Thoracic aorta (tissue), 2 donors: Measurements from ENCODE around the gene SRGAP1. TPM values are rescaled to one million over a fixed set of nuclear protein-coding genes. Genes with fewer than 3 reads are reported as not detected.
A peak's percentile ranks its signal among the peaks of the same experiment; 100 is the strongest.

Experiments used
- ATAC-seq: fragments of 150-250 bp; one replicate; pipeline ENCODE4 v1.8.0; 2017; ENCODE audit warnings: low read depth; ENCODE audit not compliant: insufficient number of reproducible peaks, low FRiP score
- DNase-seq: peaks from one replicate; pipeline ENCODE4 v3.0.0-alpha.2; 2020; ENCODE audit warnings: low spot score
- H3K27ac ChIP-seq, 2 donors: fragments of 200-600 bp; sonication (generic); 1 replicate in 1 of 2; 2 replicates in 1 of 2; pipeline ENCODE4 v1.5.1; 2016; ENCODE audit warnings: mild to moderate bottlenecking in 2 of 2, moderate library complexity in 2 of 2
- H3K27me3 ChIP-seq: fragments of 200-600 bp; sonication (generic); replicated peaks from 2 replicates; pipeline ENCODE4 v1.6.0; 2016; ENCODE audit warnings: mild to moderate bottlenecking; ENCODE audit not compliant: insufficient read depth
- H3K36me3 ChIP-seq: fragments of 200-600 bp; sonication (generic); one replicate; pipeline ENCODE4 v1.5.1; 2016
- H3K4me1 ChIP-seq, 2 donors: fragments of 200-600 bp; sonication (generic); 1 replicate in 1 of 2; 2 replicates in 1 of 2; pipeline versions ENCODE4 v1.5.1 to v1.6.0; 2016; ENCODE audit warnings: low read depth in 2 of 2, mild to moderate bottlenecking in 1 of 2; ENCODE audit not compliant: control insufficient read depth in 1 of 2
- H3K4me3 ChIP-seq: fragments of 200-600 bp; sonication (generic); 2 replicates; pipeline ENCODE4 v1.5.1; 2016; ENCODE audit warnings: mild to moderate bottlenecking
- H3K9me3 ChIP-seq: fragments of 200-600 bp; sonication (generic); 2 replicates; pipeline ENCODE4 v1.5.1; 2016
- total RNA-seq, 2 donors: library from RNA; depleted of rRNA; stranded (reverse); fragments of >200 nt; gene quantifications; one replicate each; pipeline versions ENCODE4 v1.1.0 to v1.2.3, GENCODE V29; 2016
- TF ChIP-seq, protein P1 (sequence below): fragments of 200-600 bp; sonication (generic); IDR thresholded peaks from one replicate; pipeline ENCODE4 v1.5.1; 2019; ENCODE audit warnings: antibody characterized with exemption

Gene SRGAP1
- total RNA-seq, 2 donors from 2014 or later = 7.9 to 24.1 TPM

GRCh38 chr12:64180951-64181350, 336.5 kb downstream of the SRGAP1 start:
- TF ChIP-seq, protein P1, sequence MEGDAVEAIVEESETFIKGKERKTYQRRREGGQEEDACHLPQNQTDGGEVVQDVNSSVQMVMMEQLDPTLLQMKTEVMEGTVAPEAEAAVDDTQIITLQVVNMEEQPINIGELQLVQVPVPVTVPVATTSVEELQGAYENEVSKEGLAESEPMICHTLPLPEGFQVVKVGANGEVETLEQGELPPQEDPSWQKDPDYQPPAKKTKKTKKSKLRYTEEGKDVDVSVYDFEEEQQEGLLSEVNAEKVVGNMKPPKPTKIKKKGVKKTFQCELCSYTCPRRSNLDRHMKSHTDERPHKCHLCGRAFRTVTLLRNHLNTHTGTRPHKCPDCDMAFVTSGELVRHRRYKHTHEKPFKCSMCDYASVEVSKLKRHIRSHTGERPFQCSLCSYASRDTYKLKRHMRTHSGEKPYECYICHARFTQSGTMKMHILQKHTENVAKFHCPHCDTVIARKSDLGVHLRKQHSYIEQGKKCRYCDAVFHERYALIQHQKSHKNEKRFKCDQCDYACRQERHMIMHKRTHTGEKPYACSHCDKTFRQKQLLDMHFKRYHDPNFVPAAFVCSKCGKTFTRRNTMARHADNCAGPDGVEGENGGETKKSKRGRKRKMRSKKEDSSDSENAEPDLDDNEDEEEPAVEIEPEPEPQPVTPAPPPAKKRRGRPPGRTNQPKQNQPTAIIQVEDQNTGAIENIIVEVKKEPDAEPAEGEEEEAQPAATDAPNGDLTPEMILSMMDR = no peak
- Histone ChIP-seq H3K36me3 (no peaks in the 10 kb centered on the region), H3K9me3 (no peaks in the 10 kb centered on the region), H3K4me1 (peaks cover 7 to 36% of the 10 kb centered on the region in 2 donors), H3K4me3 (peak overlapping the region; percentile 53), H3K27me3 (no peaks in the 10 kb centered on the region), H3K27ac (peak overlapping the region; percentile 65 to 81)
- DNase-seq (peak; percentile 19), ATAC-seq (peak; percentile 68)

- H3K4me1 ChIP-seq = peaks cover 7 to 36% of the 10 kb centered on the region in 2 donors
- DNase-seq = peak; percentile 52
- H3K36me3 ChIP-seq = no peaks in the 10 kb centered on the region
- no peaks in the 10 kb centered on the region for H3K9me3 ChIP-seq
- ATAC-seq = peak; percentile 93
- peak overlapping the region; percentile 65 to 81 for H3K27ac ChIP-seq
- no peaks in the 10 kb centered on the region for H3K27me3 ChIP-seq
- H3K4me3 ChIP-seq = peak overlapping the region; percentile 53
- TF ChIP-seq, protein P1 = peak; percentile 46
Measured at GRCh38 chr12:64181430-64182291, 337.2 kb downstream of the SRGAP1 start.

- ATAC-seq (no peak), DNase-seq (no peak)
- no peak overlapping the region for H3K4me3 ChIP-seq
- H3K27me3 ChIP-seq = no peaks in the 10 kb centered on the region
- H3K36me3 ChIP-seq = no peaks in the 10 kb centered on the region
- no peaks in the 10 kb centered on the region for H3K9me3 ChIP-seq
- peaks cover 7 to 24% of the 10 kb centered on the region in 2 donors for H3K4me1 ChIP-seq
- TF ChIP-seq, protein P1 = no peak
- no peak overlapping the region for H3K27ac ChIP-seq
Measured at GRCh38 chr12:64184216-64184615, 339.7 kb downstream of the SRGAP1 start.

GRCh38 chr12:64186789-64187188, 342.3 kb downstream of the SRGAP1 start:
- Histone ChIP-seq H3K36me3 (no peaks in the 10 kb centered on the region), H3K4me3 (no peak overlapping the region), H3K4me1 (peaks cover 3 to 10% of the 10 kb centered on the region in 2 donors), H3K27ac (no peak overlapping the region), H3K9me3 (no peaks in the 10 kb centered on the region), H3K27me3 (no peaks in the 10 kb centered on the region)
- no peak for ATAC-seq
- DNase-seq = no peak
- TF ChIP-seq, protein P1 = no peak

DNA sequence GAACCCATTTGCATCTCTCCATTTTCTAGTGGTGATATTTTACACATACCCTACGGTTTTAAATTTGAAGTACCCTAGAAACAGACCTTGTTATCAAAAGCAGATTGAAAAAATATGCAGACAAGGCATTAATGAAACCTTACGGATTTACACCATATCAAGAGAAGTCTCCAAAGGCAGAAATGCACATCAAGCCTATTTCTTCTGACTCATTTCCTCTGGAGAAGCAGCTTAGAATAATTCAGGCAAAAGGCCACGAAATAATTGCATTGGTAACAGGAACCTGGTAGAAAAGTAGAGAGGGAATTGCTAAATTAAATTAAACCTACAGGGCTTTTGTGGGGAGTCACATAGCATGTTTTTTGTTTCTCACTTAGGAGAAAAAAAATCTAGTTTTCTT, 342.9 kb downstream of the SRGAP1 start:
- Histone ChIP-seq H3K27ac (no peak overlapping the region), H3K9me3 (no peaks in the 10 kb centered on the region), H3K4me3 (no peak overlapping the region), H3K36me3 (no peaks in the 10 kb centered on the region), H3K4me1 (peaks cover 0 to 4% of the 10 kb centered on the region in 2 donors), H3K27me3 (no peaks in the 10 kb centered on the region)
- TF ChIP-seq, protein P1 = no peak
- no peak for DNase-seq
- no peak for ATAC-seq
